OCI-LY7 (cell line): ENCODE measurements around the gene TRIM40.
"Not testable (repeated sequence)": the region's sequence is repeated elsewhere in the genome, so short reads cannot be mapped to it uniquely, and the experiment has no call there.

Experiments used
- CTCF ChIP-seq: fragments of 200-600 bp; sonication (generic); conservative IDR thresholded peaks from 2 replicates; pipeline ENCODE4 v1.5.1; 2014; ENCODE audit warnings: mild to moderate bottlenecking, antibody characterized with exemption, low read length, moderate library complexity, mixed read lengths
- EZH2phosphoT487 ChIP-seq: fragments of 200-600 bp; sonication (generic); IDR thresholded peaks from 2 replicates; pipeline ENCODE4 v1.6.1; 2018; ENCODE audit warnings: low read depth, borderline replicate concordance, mild to moderate bottlenecking, mixed run types, antibody characterized with exemption, low read length, moderate library complexity, mixed read lengths

- TF ChIP-seq CTCF, EZH2phosphoT487: not testable (repeated sequence)
Observed at GRCh38 chr6:30140240-30140639, 4.3 kb downstream of the TRIM40 start.
